ENCODE data around the gene PEMT. TPM values are rescaled to one million over a fixed set of nuclear protein-coding genes. Genes with fewer than 3 reads are reported as not detected.

Gene PEMT
- total and polyA plus RNA-seq, 2 donors (not counting 1 experiment from before 2014, with no cell fraction given): 10.7 to 20.3 TPM

DNA sequence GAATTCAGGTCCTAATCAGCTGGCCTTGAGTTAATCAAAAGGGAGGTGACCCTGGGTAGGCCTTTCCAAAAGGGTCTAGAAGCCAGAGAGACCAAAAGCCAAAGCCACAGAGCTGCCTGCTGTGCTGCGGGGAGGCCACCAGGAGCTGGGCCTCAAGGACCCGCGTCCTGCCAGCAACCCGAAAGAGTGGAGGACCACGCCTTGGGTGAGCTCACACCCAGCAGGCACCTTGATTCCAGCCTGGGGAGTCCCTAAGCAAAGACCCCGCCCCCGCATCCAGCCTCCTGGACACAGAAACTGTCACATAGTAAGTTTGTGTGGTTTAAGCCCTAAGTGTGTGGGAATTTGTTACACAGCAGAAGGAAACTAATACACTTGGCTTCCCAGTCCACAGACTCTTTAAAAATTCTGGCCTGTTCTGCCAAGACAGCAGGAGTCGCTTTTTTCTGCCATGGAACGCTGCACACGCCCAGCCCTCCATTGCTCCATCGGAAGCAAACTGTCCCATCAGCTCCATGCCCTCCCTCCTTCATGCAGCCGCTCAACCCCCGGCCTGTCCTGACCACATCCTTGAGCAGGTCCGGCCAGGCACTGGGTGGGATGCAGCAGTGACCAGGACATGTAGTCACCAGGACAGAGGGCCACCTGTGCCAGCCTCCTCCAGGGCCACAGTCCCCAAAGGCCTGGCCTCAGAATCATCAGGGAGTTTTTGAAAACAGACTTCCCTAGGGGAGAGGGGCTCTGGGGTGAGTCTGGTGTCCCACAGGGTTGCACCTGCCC, 74.4 kb downstream of the PEMT start:
- H3K36me3 ChIP-seq (replicated peaks in 1 of 2; ENCODE audit: control extremely low read depth in 1 of 2, control insufficient read depth in 1 of 2, extremely low read depth in 1 of 2, insufficient read depth in 2 of 2, low read length in 1 of 2): peaks cover 0 to 3% of the 10 kb centered on the region in 2 experiments
- DNase-seq (no peak), ATAC-seq (ENCODE audit: low read depth) (no peak)
- Mint-ChIP-seq H3K4me3 (no peak overlapping the region), H3K27me3 (no peaks in the 10 kb centered on the region), H3K4me1 (no peaks in the 10 kb centered on the region), H3K27ac (no peak overlapping the region), H3K9me3 (ENCODE audit: insufficient read depth) (no peaks in the 10 kb centered on the region)
- POLR2A ChIA-PET: no interaction called here
- H4K20me1 ChIP-seq (ENCODE audit: control insufficient read depth, insufficient read depth, low read length, poor library complexity, severe bottlenecking): no peaks in the 10 kb centered on the region
- no peaks in the 10 kb centered on the region for H3K9me3 ChIP-seq (ENCODE audit: control extremely low read depth in 1 of 3, control insufficient read depth in 2 of 3, insufficient read depth in 1 of 3, low read length in 2 of 3)
- no peaks in the 10 kb centered on the region for H3K79me2 ChIP-seq (ENCODE audit: control insufficient read depth, insufficient read depth, low read length)
- no peak overlapping the region for H3K27ac ChIP-seq (ENCODE audit: low read length in 2 of 2)
- no peaks in the 10 kb centered on the region for H3K4me1 ChIP-seq (ENCODE audit: control insufficient read depth in 2 of 2, insufficient read depth in 2 of 2, low read length in 2 of 2)
- TF ChIP-seq, protein P1, sequence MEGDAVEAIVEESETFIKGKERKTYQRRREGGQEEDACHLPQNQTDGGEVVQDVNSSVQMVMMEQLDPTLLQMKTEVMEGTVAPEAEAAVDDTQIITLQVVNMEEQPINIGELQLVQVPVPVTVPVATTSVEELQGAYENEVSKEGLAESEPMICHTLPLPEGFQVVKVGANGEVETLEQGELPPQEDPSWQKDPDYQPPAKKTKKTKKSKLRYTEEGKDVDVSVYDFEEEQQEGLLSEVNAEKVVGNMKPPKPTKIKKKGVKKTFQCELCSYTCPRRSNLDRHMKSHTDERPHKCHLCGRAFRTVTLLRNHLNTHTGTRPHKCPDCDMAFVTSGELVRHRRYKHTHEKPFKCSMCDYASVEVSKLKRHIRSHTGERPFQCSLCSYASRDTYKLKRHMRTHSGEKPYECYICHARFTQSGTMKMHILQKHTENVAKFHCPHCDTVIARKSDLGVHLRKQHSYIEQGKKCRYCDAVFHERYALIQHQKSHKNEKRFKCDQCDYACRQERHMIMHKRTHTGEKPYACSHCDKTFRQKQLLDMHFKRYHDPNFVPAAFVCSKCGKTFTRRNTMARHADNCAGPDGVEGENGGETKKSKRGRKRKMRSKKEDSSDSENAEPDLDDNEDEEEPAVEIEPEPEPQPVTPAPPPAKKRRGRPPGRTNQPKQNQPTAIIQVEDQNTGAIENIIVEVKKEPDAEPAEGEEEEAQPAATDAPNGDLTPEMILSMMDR (IDR thresholded peaks at IDR 0.05): no peak
- no peak for TF ChIP-seq EZH2 (IDR thresholded peaks at IDR 0.05; ENCODE audit: borderline replicate concordance, insufficient read depth, low read depth, low read length, poor library complexity, severe bottlenecking)
- no peak overlapping the region for H3K4me3 ChIP-seq (ENCODE audit: control extremely low read depth in 1 of 5, extremely low read depth in 1 of 5, insufficient read depth in 1 of 5, low read depth in 2 of 5, low read length in 4 of 5)
- intact Hi-C loops (cut with micrococcal nuclease): no loop called here
- 92% methylated on average over 14 of the region's 14 CpGs for WGBS (ENCODE audit: insufficient coverage)
- CTCF ChIA-PET: interaction anchor here (0.5 to 1.2 kb wide), 2 partner anchors 125 to 238 kb away, joined by 3 read pairs; no protein-coding TSS in a partner anchor
- H2AFZ ChIP-seq (ENCODE audit: insufficient read depth, low read depth, low read length, poor library complexity, severe bottlenecking): no peak overlapping the region
- no peak overlapping the region for H3K9ac ChIP-seq (ENCODE audit: low read length)
- no peaks in the 10 kb centered on the region for H3K27me3 ChIP-seq (replicated peaks in 1 of 4; ENCODE audit: control extremely low read depth in 1 of 4, control insufficient read depth in 3 of 4, insufficient read depth in 4 of 4, low read length in 3 of 4)
- no peak overlapping the region for H3K4me2 ChIP-seq (replicated peaks; ENCODE audit: low read depth, low read length, poor library complexity, severe bottlenecking)
